CD4-positive, CD25-positive, alpha-beta regulatory T cell (primary cell): Measurements from ENCODE around the gene ABCA3. TPM values are rescaled to one million over a fixed set of nuclear protein-coding genes. Genes with fewer than 3 reads are reported as not detected.

ENCODE experiments used
- ATAC-seq, 2 donors: fragments of 150-1000 bp; cut with Tn5 transposase; one replicate each; pipeline ENCODE4 v1.10.0; 2021; ENCODE audit warnings: low read depth in 2 of 2, moderate number of reproducible peaks in 2 of 2, moderate library complexity in 1 of 2
- DNase-seq, 3 donors: peaks; one replicate each; pipeline versions ENCODE4 v3.0.0 to v3.0.0-alpha.2; 2012 to 2022; ENCODE audit warnings: mixed read lengths in 1 of 3
- H3K27ac ChIP-seq: one replicate; pipeline ENCODE4 v1.7.0; 2013; ENCODE audit warnings: mild to moderate bottlenecking, low read length; ENCODE audit not compliant: insufficient read depth, poor library complexity, severe bottlenecking
- H3K27me3 ChIP-seq: one replicate; pipeline ENCODE4 v1.7.0; 2013; ENCODE audit warnings: low read length; ENCODE audit not compliant: control insufficient read depth, insufficient read depth
- H3K36me3 ChIP-seq: one replicate; pipeline ENCODE4 v1.7.0; 2013; ENCODE audit warnings: mild to moderate bottlenecking, low read length, moderate library complexity; ENCODE audit not compliant: control insufficient read depth, insufficient read depth
- H3K4me1 ChIP-seq: 2 replicates; pipeline ENCODE4 v1.7.0; 2013; ENCODE audit warnings: mild to moderate bottlenecking, low read length; ENCODE audit not compliant: insufficient read depth, control insufficient read depth, poor library complexity, severe bottlenecking
- H3K4me3 ChIP-seq: one replicate; pipeline ENCODE4 v1.7.0; 2013; ENCODE audit warnings: low read depth, mild to moderate bottlenecking, low read length, moderate library complexity
- H3K9me3 ChIP-seq, 2 experiments: 1 replicate in 1 of 2; 2 replicates in 1 of 2; pipeline ENCODE4 v1.7.0; 2013; ENCODE audit warnings: low read length in 2 of 2, mild to moderate bottlenecking in 1 of 2, moderate library complexity in 1 of 2; ENCODE audit not compliant: control insufficient read depth in 2 of 2
- H3K27ac Mint-ChIP-seq, 3 donors: one replicate each; pipeline ENCODE4 v1.8.0; 2020 to 2022; ENCODE audit warnings: mild to moderate bottlenecking in 3 of 3, mixed read lengths in 3 of 3, moderate library complexity in 2 of 3
- H3K27me3 Mint-ChIP-seq: one replicate; pipeline ENCODE4 v1.8.0; 2022; ENCODE audit warnings: mild to moderate bottlenecking, mixed read lengths
- H3K36me3 Mint-ChIP-seq: one replicate; pipeline ENCODE4 v1.8.0; 2020; ENCODE audit warnings: mixed read lengths
- H3K4me1 Mint-ChIP-seq, 4 donors: one replicate each; pipeline ENCODE4 v1.8.0; 2020 to 2022; ENCODE audit warnings: mixed read lengths in 4 of 4, mild to moderate bottlenecking in 1 of 4
- H3K4me3 Mint-ChIP-seq, 4 donors: one replicate each; pipeline ENCODE4 v1.8.0; 2020 to 2022; ENCODE audit warnings: mild to moderate bottlenecking in 4 of 4, mixed read lengths in 4 of 4, moderate library complexity in 3 of 4
- H3K9me3 Mint-ChIP-seq, 7 donors: one replicate each; pipeline ENCODE4 v1.8.0; 2020 to 2022; ENCODE audit warnings: mixed read lengths in 7 of 7, mild to moderate bottlenecking in 3 of 7, moderate library complexity in 2 of 7
- polyA plus RNA-seq, 4 donors: library from polyadenylated mRNA; unstranded; fragments of 300-500 nt; fragmentation: Illumina TruSeq; gene quantifications; one replicate each; pipeline ENCODE4 v1.2.3, GENCODE V29; 2021
- total RNA-seq: library from RNA; stranded (reverse); gene quantifications from one replicate; pipeline ENCODE4 v1.2.3, GENCODE V29; 2022

ABCA3 gene
- total and polyA plus RNA-seq, 5 donors from 2014 or later = 1.1 to 5.1 (median 2.2) TPM

GRCh38 chr16:2252806-2253148, 87.8 kb downstream of the ABCA3 start:
- Histone ChIP-seq H3K36me3 (peaks cover 35% of the 10 kb centered on the region), H3K27ac (peak overlapping the region; percentile 73), H3K27me3 (no peaks in the 10 kb centered on the region), H3K4me1 (peaks cover 9% of the 10 kb centered on the region), H3K9me3 (no peaks in the 10 kb centered on the region), H3K4me3 (no peak overlapping the region)
- peaks cover 0 to 11% (median under 1%) of the 10 kb centered on the region in 4 donors for H3K4me1 Mint-ChIP-seq
- peak overlapping the region; percentile 16 to 75 (median 42) for H3K4me3 Mint-ChIP-seq
- H3K36me3 Mint-ChIP-seq = peaks cover 19% of the 10 kb centered on the region
- no peaks in the 10 kb centered on the region for H3K9me3 Mint-ChIP-seq
- no peaks in the 10 kb centered on the region for H3K27me3 Mint-ChIP-seq
- peak overlapping the region; percentile 43 to 81 (median 73) for H3K27ac Mint-ChIP-seq
- DNase-seq = no peak
- ATAC-seq = no peak

GRCh38 chr16:2251296-2252111, 89.0 kb downstream of the ABCA3 start, which contains the start of gene ECI1:
Gene ECI1, minus strand, starts transcription at chr16:2251587. Its CDS starts 21 bp downstream, at chr16:2251566.
- ATAC-seq (peak; percentile 79 to 84), DNase-seq (peak; percentile 73 to 86 (median 76))
- no peaks in the 10 kb centered on the region for H3K27me3 Mint-ChIP-seq
- Histone ChIP-seq H3K27me3 (no peaks in the 10 kb centered on the region), H3K9me3 (no peaks in the 10 kb centered on the region), H3K4me1 (peaks cover 9% of the 10 kb centered on the region), H3K4me3 (peak within 1 kb of the TSS; percentile 65), H3K36me3 (peaks cover 24% of the 10 kb centered on the region), H3K27ac (peak within 1 kb of the TSS; percentile 73)
- H3K9me3 Mint-ChIP-seq = no peaks in the 10 kb centered on the region
- H3K4me1 Mint-ChIP-seq = peaks cover 0 to 11% (median under 1%) of the 10 kb centered on the region in 4 donors
- peak within 1 kb of the TSS; percentile 86 to 92 (median 89) for H3K27ac Mint-ChIP-seq
- H3K36me3 Mint-ChIP-seq = peaks cover 15% of the 10 kb centered on the region
- H3K4me3 Mint-ChIP-seq = peak within 1 kb of the TSS; percentile 90 to 97 (median 92)

- Mint-ChIP-seq H3K4me1 (peaks cover 0 to 11% (median under 1%) of the 10 kb centered on the region in 4 donors), H3K27ac (peak overlapping the region; percentile 86 to 92 (median 89)), H3K4me3 (peak overlapping the region; percentile 90 to 97 (median 92)), H3K36me3 (peaks cover 9% of the 10 kb centered on the region), H3K9me3 (no peaks in the 10 kb centered on the region), H3K27me3 (no peaks in the 10 kb centered on the region)
- Histone ChIP-seq H3K27ac (peak overlapping the region; percentile 73), H3K36me3 (peaks cover 24% of the 10 kb centered on the region), H3K9me3 (no peaks in the 10 kb centered on the region), H3K4me1 (peaks cover 9% of the 10 kb centered on the region), H3K4me3 (peak overlapping the region; percentile 65), H3K27me3 (no peaks in the 10 kb centered on the region)
- DNase-seq (peak in 2 of 3 donors; percentile 29 to 68), ATAC-seq (peak; percentile 3 to 18)
Observed at GRCh38 chr16:2250652-2251295, 89.8 kb downstream of the ABCA3 start.

DNA sequence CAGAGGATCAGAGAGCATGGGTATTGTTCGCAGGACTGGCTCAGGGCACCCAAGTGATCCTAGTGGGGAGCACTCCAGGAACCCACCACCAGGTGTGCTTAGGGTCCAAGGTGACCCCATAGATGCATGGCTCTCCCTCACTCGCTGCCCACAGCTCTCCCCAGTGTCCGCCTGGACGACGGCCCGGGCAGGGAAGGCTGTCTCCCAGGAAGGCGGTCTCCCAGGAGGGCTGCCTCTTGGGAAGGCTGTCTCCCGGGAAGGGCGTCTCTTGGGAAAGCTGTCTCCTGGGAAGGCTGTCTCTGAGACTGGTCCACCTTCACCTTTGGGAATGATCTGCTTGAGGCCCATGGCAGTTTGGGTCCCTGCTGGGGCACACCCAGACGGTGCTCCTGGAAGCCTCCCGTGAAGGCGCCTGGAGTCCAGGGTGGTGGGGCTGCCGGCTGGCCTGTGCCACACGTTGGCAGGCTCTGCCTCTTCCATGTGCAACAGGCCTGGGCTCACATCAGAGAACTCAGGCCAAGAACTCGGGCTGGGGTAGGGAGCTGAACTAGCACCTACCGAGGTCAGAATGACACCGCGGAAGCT, 94.1 kb downstream of the ABCA3 start:
- Histone ChIP-seq H3K27ac (no peak overlapping the region), H3K27me3 (no peaks in the 10 kb centered on the region), H3K4me1 (peaks cover 9% of the 10 kb centered on the region), H3K9me3 (no peaks in the 10 kb centered on the region), H3K36me3 (peaks cover 19% of the 10 kb centered on the region), H3K4me3 (no peak overlapping the region)
- DNase-seq (no peak), ATAC-seq (no peak)
- H3K27ac Mint-ChIP-seq = no peak overlapping the region
- H3K27me3 Mint-ChIP-seq = no peaks in the 10 kb centered on the region
- H3K9me3 Mint-ChIP-seq = peaks cover 0 to 1% (median 0%) of the 10 kb centered on the region in 7 donors
- peaks cover 0 to 9% (median under 1%) of the 10 kb centered on the region in 4 donors for H3K4me1 Mint-ChIP-seq
- H3K4me3 Mint-ChIP-seq = no peak overlapping the region
- peaks cover 4% of the 10 kb centered on the region for H3K36me3 Mint-ChIP-seq

DNA sequence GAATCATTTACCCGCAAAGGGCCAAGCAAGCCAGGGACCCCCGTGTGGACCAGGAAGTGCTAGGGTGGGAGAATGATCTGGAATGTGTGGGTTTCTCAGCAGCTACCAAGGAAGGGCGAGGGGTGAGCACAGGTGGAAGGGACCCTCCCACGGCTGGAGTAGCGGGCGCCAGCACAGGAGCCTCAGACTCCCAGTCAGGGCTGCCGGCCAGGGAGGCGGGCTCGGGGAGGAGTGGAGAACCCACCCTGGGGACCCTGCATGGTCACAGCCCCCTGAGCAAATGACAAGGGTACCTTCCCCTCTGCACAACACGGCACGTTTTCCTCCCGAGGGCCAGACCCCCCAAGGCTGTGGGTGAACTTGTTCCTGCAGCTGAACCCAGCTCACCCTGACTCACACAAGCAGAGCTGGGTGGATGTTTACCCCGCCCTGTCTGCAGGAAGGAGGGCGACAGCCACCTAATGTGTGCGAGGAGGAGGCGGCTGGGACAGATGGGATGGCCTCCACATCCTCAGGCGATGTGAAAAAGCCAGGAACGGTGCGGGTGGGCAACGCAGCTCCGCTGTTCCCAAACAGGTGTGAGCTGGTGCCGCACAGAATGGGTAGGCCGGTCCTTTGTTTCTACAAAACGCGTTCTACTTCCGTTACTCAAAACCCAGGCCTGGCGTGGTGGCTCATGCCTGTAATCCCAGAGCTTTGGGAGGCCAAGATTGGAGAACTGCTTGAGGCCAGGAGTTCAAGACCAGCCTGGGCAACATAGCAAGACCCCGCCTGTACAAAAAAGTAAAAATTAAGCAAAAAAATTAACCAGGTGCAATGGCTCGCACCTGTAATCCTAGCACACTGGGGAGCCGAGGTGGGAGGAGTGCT, 95.4 kb downstream of the ABCA3 start:
- Histone ChIP-seq H3K4me3 (no peak overlapping the region), H3K36me3 (peaks cover 19% of the 10 kb centered on the region), H3K4me1 (peaks cover 2% of the 10 kb centered on the region), H3K27ac (no peak overlapping the region), H3K27me3 (no peaks in the 10 kb centered on the region), H3K9me3 (no peaks in the 10 kb centered on the region)
- ATAC-seq (no peak), DNase-seq (no peak)
- no peak overlapping the region for H3K27ac Mint-ChIP-seq
- peaks cover 4% of the 10 kb centered on the region for H3K36me3 Mint-ChIP-seq
- H3K9me3 Mint-ChIP-seq = peaks cover 0 to 1% (median 0%) of the 10 kb centered on the region in 7 donors
- H3K4me1 Mint-ChIP-seq = peaks cover 0 to 3% (median 0%) of the 10 kb centered on the region in 4 donors
- no peak overlapping the region for H3K4me3 Mint-ChIP-seq
- H3K27me3 Mint-ChIP-seq = no peaks in the 10 kb centered on the region

GRCh38 chr16:2244301-2244700, 96.2 kb downstream of the ABCA3 start:
- Histone ChIP-seq H3K36me3 (peaks cover 19% of the 10 kb centered on the region), H3K9me3 (no peaks in the 10 kb centered on the region), H3K4me3 (no peak overlapping the region), H3K27me3 (no peaks in the 10 kb centered on the region), H3K27ac (no peak overlapping the region), H3K4me1 (no peaks in the 10 kb centered on the region)
- ATAC-seq (no peak), DNase-seq (no peak)
- Mint-ChIP-seq H3K27me3 (no peaks in the 10 kb centered on the region), H3K9me3 (peaks cover 0 to 1% (median 0%) of the 10 kb centered on the region in 7 donors), H3K4me1 (no peaks in the 10 kb centered on the region), H3K36me3 (peaks cover 4% of the 10 kb centered on the region), H3K27ac (no peak overlapping the region), H3K4me3 (no peak overlapping the region)

DNA sequence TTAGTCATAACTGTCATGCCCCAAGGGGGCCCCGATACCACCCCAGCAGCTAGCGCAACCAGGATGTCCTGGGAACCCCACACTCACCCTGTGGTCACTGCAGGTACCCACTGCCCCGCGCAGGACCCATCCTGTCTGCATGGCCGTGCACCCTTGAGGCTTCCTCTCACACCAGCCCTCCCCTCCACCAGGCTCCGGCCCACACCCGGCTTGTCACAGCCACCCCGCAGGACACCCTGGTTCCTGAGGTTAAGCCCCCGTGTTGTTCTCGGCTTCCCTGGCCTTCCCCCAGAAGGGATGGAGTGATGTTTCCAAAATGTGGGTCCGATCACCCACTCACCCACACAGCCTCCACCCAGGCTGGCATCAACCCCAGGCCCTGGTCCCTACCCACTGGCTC, 96.7 kb downstream of the ABCA3 start:
- Mint-ChIP-seq H3K4me3 (no peak overlapping the region), H3K27ac (no peak overlapping the region), H3K36me3 (peaks cover 4% of the 10 kb centered on the region), H3K27me3 (no peaks in the 10 kb centered on the region), H3K9me3 (peaks cover 0 to 1% (median 0%) of the 10 kb centered on the region in 7 donors), H3K4me1 (no peaks in the 10 kb centered on the region)
- no peak overlapping the region for H3K27ac ChIP-seq
- H3K9me3 ChIP-seq = no peaks in the 10 kb centered on the region
- DNase-seq = no peak
- H3K27me3 ChIP-seq = no peaks in the 10 kb centered on the region
- H3K4me1 ChIP-seq = no peaks in the 10 kb centered on the region
- H3K4me3 ChIP-seq = no peak overlapping the region
- no peak for ATAC-seq
- peaks cover 19% of the 10 kb centered on the region for H3K36me3 ChIP-seq
